ENCODE data around the gene EIF4A2. TPM values are rescaled to one million over a fixed set of nuclear protein-coding genes. Genes with fewer than 3 reads are reported as not detected.
A peak's percentile ranks its signal among the peaks of the same experiment; 100 is the strongest.

The EIF4A2 gene
- total and polyA plus RNA-seq, 9 of the 15 experiments (the other 6 are each of a cell fraction or from before 2014, with no cell fraction given), result 307 to 754 (median 435) TPM

- TF ChIP-seq RERE (CRISPR knock-in tag; IDR thresholded peaks at IDR 0.05; ENCODE audit: borderline replicate concordance), result no peak
- TF ChIP-seq OTX1 (CRISPR knock-in tag; IDR thresholded peaks at IDR 0.05), result peak; percentile 64; the same call in 1 of the 2 replicates
- TF ChIP-seq CBX8 (IDR thresholded peaks at IDR 0.05; ENCODE audit: borderline replicate concordance, extremely low read depth, low read depth, low read length, poor library complexity, severe bottlenecking), result no peak
- TF ChIP-seq CBFA2T3 (IDR thresholded peaks at IDR 0.05), result 0 out of 2 replicates have a peak, but pooled peaks have one; percentile 9
- TF ChIP-seq DMBX1 (CRISPR knock-in tag; IDR thresholded peaks at IDR 0.05; ENCODE audit: borderline replicate concordance), result peak; percentile 27; the same call in 1 of the 2 replicates
- no peak for TF ChIP-seq IRF9 (tag; IDR thresholded peaks at IDR 0.05)
- TF ChIP-seq CHAMP1 (IDR thresholded peaks at IDR 0.05), result peak; percentile 97
- no peak for TF ChIP-seq CUX1 (CRISPR knock-in tag; IDR thresholded peaks at IDR 0.05)
- no peak; the same call in 1 of the 2 replicates for TF ChIP-seq LCOR (CRISPR knock-in tag; IDR thresholded peaks at IDR 0.05)
These were observed at the start of gene EIF4A2 (continued) for GRCh38 chr3:186783058-186783730.

Data from K562 (cell line).